Hematopoietic multipotent progenitor cell (in vitro differentiated cells): ENCODE measurements around the gene CHFR. TPM values are rescaled to one million over a fixed set of nuclear protein-coding genes. Genes with fewer than 3 reads are reported as not detected.
A peak's percentile ranks its signal among the peaks of the same experiment; 100 is the strongest.
"Not testable (repeated sequence)": the region's sequence is repeated elsewhere in the genome, so short reads cannot be mapped to it uniquely, and the experiment has no call there.

Experiments used
- DNase-seq, 3 donors: peaks; one replicate each; pipeline ENCODE4 v3.0.0-alpha.2; 2011 to 2015; ENCODE audit warnings: low read depth in 2 of 3, low spot score in 2 of 3
- total RNA-seq: library from RNA; depleted of rRNA; stranded (reverse); fragments of >200 nt; gene quantifications from one replicate; pipeline ENCODE4 v1.2.3, GENCODE V29; 2012

Gene CHFR
- total RNA-seq, 1 donor, result 29.9 TPM

DNA sequence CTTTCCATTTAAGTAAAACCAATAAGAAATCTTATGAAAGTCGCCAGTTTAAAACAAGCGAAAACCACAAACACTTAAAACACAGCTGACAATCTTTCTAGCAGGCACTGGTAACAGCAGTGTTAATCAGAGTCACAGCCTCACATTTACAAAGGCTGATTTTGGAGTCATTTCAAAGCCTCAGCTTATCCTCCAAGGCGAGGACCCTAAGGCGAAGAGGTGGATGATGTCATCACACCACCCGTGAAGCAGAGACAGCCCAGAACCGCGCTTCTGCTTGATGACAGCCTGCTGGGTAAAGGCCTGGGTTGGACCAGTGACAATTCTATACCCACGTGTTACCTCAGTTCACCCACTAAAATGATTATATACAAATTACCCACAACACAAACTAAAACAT lies 68.8 kb downstream of the CHFR start:
- no peak for DNase-seq

DNA sequence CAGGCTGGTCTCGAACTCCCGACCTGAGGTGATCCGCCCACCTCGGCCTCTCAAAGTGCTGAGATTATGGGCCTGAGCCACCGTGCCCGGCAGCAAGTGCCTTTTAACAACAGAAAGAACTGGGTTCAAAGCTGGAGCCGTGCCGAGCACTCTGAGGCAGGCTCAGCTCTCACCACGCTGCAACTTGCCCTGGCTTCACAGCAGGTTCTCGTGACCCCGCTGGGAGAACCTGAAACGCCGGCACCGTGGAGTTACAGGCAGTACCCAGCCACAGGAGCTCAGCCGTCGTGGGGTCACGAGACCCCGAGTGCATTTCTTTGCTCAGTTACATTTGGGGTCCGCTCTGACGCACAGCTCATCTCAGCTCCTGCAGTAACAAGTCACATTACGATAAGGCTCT lies 73.2 kb downstream of the CHFR start:
- no peak for DNase-seq

- no peak for DNase-seq
These were observed 74.0 kb downstream of the CHFR start for GRCh38 chr12:132813443-132813842.

GRCh38 chr12:132812631-132813305 lies 74.6 kb downstream of the CHFR start:
- no peak for DNase-seq

DNA sequence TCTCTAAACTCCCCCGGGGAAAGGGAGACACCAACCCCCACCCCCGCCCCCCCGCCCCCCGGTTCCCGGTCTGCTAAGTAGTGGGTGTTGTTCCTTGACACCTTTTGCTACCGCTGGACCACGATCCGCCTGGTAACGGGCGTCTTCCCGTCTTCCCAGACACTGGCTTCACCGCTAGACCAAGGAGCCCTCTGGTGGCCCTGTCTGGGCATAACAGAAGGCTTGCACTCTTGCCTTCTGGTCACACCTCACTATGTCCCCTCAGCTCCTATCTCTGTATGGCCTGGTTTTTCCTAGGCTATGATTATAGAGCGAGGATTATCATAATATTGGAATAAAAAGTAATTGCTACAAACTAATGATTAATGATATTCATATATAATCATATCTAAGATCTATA lies 78.0 kb downstream of the CHFR start:
- DNase-seq, result peak in 2 of 3 donors; percentile 18 to 33

DNA sequence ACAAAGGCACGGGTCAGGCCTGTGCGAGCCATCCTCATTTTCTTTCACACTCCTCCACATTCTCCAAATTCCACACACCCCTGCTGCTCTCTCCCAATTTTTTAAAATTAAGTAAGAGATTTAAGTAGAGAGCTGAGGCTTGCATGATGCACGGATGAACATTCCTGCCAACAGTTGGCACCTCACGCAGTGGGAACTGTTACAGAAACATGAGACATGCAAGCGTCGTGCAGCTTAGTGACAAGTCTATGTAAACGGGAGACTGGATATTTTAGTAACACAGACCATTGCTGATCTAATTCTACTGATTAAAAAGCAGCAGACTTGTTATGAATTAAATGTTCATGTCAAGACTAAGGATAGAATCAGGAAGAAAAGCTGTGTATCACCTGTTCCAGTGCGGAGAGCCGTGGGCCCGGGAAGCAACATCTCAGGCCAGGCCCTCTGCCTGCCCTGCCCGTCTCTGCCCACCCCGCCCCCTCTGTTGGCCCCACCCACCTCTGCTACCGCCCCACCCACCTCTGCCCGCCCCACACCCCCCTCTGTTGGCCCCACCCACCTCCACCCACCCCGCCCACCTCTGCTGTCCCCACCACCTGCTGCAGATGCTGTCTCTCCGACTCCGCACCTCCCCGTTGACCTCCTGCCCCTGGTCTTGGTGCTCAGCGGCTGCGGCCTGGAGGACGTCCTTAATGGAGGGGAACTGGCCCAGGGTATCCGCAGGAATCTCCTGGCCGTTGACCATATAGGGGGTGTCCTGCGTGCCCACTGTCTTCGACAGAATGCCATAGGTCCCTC lies 79.9 kb downstream of the CHFR start:
- DNase-seq, result no peak

DNA sequence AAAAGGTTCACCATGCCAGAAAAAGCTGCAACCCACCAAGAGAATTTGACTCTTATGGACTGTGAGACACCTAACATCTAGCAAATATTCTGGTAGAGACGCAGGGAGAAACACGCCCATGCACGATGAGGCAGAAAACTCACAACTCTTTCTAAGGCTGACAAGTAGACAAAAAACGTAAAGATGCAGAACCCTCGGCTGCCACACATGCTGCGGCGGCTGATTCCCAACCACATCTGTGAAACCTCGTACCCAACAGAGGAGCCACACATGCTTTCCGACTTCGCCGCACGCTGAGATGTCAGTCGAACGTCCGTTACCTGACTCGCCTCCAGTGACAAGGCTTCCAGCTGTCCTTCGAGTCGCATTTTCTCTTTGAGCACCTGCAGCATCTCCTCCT lies 80.5 kb downstream of the CHFR start:
- no peak for DNase-seq

- DNase-seq, result no peak
These were observed 83.0 kb downstream of the CHFR start for GRCh38 chr12:132804426-132804861.

- no peak for DNase-seq
These were observed 83.5 kb downstream of the CHFR start for GRCh38 chr12:132803888-132804287.

DNA sequence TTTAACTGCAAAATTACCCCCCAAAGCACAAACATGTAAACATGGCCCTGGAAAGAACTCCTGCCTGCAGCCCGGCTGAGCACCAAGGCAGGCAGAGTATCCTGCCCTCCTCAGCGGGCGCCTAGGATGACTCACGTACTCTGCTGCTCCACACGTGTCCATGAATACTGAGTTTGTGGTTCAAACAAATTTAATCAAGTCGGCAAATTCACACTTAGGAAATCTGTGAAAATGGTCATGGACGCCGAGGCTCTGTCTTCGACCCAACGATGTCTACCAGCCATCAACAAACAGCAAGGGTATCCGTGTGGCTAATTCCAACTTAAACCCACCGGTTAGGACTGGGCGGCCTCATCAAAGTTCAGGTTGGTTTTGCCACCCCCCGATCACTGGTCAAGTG lies 84.3 kb downstream of the CHFR start:
- no peak for DNase-seq

GRCh38 chr12:132801741-132802140 lies 85.7 kb downstream of the CHFR start:
- no peak for DNase-seq

DNA sequence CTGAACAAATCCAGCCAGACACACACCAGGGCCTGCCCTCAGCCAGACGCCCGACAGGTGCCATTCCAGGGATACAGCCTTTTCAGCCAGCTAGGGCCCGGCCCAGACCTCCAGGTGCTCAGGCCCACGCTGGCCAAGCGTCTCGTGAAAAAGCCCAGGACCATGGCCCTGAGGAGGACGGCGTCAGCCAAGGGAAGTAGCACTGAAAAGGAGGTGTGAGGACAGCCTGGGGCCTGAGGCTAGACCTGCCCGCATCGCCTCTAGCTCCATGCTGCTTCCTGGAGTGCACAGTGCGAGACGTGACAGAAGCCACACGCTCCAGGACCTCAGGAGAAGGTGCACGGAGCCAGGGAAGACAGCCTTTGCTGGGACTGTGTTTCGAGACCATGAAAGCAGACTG lies 88.6 kb downstream of the CHFR start:
- no peak for DNase-seq

GRCh38 chr12:132797820-132798570 lies 89.4 kb downstream of the CHFR start:
- no peak for DNase-seq

- no peak for DNase-seq
These were observed 91.6 kb downstream of the CHFR start for GRCh38 chr12:132795847-132796246.

GRCh38 chr12:132791940-132792339 lies 95.5 kb downstream of the CHFR start:
- DNase-seq, result not testable (repeated sequence)

DNA sequence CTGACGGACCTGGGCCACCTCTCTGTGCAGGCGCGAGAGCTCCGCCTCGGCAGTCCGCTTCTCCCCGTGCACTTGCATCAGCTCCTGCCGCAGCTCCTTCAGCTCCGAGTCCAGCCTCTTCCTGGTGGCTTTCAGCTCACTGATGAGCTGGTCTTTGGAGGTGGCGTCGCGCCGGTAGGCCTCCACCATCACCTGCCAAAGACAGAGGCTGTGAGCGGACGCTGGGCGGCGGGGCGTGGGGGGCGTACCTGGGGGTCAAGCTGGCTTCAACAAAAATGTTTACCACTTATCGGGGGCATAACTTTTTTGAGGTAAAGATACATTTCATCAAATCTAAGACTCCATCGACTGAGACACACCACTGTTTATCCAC lies 98.3 kb downstream of the CHFR start:
- no peak for DNase-seq

GRCh38 chr12:132788375-132789098 lies 98.9 kb downstream of the CHFR start:
- no peak for DNase-seq

- no peak for DNase-seq
These were observed 99.5 kb downstream of the CHFR start for GRCh38 chr12:132787877-132788276.

DNA sequence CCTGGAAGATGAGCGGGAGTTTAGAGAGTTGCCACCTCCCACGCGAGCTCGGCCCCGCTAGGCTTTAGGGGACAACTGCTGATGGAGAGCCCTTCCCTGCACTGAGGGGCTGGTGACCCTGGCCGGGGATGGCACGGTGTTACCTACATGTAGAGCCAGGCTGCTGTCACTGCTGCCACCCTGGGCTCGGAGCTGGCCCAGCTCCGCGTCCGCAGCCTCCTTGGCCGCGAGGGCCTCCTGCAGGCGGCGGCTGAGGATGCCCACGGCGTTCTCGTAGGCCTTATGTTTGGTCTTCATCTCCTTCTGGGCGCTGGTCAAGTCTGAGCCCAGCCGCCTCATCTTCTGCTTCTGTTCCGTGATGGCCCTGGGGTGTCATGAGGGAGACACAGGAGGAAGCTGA lies 101.2 kb downstream of the CHFR start:
- no peak for DNase-seq

DNA sequence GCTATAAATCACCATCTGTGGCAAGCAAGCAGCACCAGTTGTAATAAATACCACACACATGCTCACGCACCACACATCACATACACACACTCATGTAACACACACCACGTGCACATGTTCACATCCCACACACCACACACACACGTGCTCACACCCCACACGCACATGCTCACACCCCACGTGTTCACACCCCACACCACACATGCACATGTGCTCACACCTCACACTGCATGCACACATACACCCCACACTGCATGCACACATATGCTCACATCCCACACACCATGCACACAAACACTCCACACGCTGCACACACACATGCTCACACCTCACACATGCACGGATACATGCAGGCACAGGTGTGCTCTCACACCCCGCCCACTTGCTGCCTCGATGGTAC lies 102.8 kb downstream of the CHFR start:
- DNase-seq, result no peak
